CD4-positive, alpha-beta T cell treated with Interleukin-2 at 100 ng/mL for 4 hours (primary cell): ENCODE data around the gene ZNF138.
"Not testable (repeated sequence)": the region's sequence is repeated elsewhere in the genome, so short reads cannot be mapped to it uniquely, and the experiment has no call there.

Experiments used
- DNase-seq: peaks from one replicate; pipeline ENCODE4 v3.0.0-alpha.2; 2020; ENCODE audit warnings: low spot score

The ZNF138 gene

DNA sequence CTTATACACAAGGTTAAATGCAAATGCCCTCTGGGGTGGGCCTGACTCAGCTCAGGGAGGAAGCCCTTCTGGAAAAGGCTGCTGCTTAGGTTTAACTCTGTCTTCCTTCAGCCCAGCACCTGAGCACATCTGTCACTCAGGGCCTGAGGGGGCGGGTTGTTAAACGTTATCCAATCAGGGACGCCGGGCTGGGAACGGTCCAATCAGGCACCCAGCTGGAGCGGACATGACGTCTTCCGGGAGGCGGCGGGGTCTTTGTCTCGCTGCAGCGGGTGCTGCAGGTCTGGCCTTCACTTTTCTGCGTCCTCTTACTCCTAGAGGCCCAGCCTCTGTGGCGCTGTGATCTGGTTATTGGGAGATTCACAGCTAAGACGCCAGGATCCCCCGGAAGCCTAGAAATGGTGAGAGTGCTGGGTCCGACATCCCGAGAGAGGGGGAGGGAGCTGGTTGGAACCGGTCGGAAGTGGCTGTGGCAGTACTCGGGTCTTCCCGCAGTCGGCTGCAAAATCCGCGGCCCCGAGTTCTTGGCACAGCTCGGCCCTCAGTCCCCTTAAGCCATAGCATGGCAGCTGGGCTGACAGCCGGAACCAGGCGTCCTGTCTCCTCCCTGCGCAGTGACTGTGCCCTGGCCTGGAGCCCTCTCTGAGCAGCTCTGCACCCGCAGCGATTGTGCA is at the start of gene ZNF138:
ZNF138 (plus strand) TSS at position 258 of the 674 bp plus-strand sequence; CDS start at position 399, 141 bp downstream.
- DNase-seq: peak; percentile 96

- no peak for DNase-seq
Measured at GRCh38 chr7:64744680-64745079, 49.5 kb upstream of the ZNF138 start.

GRCh38 chr7:64747802-64748201 is 46.4 kb upstream of the ZNF138 start:
- DNase-seq: no peak

DNA sequence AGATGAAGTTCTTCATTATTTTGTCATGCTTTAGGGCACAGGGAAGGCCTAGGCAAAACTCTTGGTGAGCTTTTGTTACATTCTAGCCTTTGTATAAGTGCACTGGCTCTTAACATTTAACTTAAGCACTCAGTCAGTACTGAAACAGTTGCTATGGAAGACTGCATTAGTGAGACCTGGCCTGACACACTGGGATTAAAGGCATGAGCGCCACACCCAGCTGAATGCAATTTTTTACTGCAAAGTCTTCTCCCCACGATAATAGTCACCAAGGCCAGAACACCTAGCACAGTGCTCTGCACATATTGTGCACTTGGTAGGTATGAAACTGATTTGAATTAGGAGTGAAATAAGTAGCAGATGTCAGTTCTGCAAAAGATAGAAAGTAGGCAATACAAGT is 41.2 kb upstream of the ZNF138 start:
- no peak for DNase-seq

- no peak for DNase-seq
Measured at GRCh38 chr7:64755865-64756264, 38.4 kb upstream of the ZNF138 start.

GRCh38 chr7:64758151-64758550 is 36.1 kb upstream of the ZNF138 start:
- DNase-seq: no peak

DNA sequence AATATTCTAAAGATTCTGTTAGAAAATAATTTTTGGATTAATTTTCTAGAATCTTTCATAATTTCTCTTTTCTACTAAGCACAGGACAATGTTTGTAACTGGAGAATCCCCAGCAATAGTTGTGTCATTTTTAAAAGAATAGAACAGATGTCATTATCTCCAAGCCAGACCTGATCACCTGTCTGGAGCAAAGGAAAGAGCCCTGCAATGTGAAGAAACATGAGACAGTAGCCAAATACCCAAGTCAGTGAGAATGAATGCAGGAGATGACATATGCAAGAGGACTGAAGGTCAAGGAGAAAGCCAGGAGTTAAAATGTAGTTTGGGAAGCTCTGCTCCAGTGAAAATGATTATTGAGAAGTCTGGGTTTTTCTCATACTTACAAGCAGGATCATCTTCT is 25.4 kb upstream of the ZNF138 start:
- no peak for DNase-seq

- no peak for DNase-seq
Measured at GRCh38 chr7:64774204-64774842, 19.9 kb upstream of the ZNF138 start.

DNA sequence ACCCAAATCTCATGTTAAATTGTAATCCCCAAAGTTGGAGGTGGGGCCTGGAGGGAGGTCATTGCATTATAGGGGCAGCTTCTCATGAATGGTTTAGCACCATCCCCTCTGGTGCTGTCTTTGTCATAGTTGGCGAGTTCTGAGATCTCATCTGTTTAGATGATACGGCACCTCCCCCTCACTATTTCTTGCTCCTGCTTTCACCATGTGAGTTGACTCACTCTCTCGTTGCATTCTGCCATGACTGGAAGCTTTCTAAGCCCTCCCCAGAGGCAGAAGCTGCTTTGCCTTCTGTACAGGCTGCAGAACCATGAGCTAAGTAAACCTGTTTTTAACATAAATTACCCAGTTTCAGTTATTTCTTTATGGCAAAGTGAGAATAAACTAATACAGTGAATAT is 18.9 kb upstream of the ZNF138 start:
- no peak for DNase-seq

GRCh38 chr7:64784842-64785241 is 9.4 kb upstream of the ZNF138 start:
- DNase-seq: not testable (repeated sequence)

GRCh38 chr7:64787295-64787694 is 6.9 kb upstream of the ZNF138 start:
- DNase-seq: no peak

DNA sequence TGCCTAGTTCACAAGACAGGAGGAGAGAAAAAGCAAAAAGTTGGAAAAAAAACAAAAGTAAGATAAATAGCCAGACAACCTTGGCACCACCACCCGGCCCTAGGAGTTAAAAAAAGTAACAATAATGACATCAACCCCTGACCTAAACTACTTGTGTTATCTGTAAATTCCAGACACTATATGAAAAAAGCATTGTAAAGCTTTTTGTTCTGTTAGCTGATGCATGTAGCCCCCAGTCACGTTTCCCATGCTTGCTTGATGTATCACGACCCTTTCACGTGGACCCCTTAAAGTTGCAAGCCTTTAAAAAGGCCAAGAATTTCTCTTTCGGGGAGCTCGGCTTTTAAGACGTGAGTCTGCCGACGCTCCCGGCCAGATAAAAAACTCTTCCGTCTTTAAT is 5.0 kb upstream of the ZNF138 start:
- not testable (repeated sequence) for DNase-seq

GRCh38 chr7:64793106-64793755 is 997 bp upstream of the ZNF138 start:
- DNase-seq: no peak

DNA sequence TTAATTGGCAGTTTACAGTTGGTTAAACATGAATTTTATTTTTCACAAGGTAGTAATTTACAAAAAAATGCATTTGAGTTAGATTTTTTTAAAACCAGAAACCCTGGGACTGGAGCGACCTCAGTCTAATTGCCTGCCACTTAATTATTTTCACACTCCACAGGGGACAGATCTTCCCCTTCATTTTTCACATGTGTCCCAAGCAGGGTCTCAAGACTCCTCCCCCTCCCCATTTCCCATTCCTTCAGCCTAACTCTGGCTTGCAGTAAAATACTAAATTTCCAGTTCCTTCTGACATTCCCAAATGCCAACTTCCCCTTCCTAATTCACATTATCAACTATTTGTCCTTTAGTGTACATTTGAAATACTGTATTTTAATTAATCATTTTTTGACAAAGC is 948 bp downstream of the ZNF138 start:
- DNase-seq: no peak

DNA sequence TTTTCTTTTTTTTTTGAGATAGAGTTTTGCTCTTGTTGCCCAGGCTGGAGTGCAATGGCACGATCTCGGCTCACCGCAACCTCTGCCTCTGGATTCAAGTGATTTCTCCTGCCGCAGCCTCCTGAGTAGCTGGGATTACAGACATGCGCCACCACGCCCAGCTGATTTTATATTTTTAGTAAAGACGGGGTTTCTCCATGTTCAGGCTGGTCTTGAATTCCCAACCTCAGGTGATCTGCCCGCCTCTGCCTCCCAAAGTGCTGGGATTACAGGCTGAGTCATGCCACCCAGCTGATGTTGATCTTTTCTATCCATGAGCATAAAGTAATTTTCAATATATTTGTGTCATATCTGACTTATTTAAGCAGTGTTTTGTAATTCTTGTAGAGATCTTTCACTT is 4.9 kb downstream of the ZNF138 start:
- DNase-seq: not testable (repeated sequence)

DNA sequence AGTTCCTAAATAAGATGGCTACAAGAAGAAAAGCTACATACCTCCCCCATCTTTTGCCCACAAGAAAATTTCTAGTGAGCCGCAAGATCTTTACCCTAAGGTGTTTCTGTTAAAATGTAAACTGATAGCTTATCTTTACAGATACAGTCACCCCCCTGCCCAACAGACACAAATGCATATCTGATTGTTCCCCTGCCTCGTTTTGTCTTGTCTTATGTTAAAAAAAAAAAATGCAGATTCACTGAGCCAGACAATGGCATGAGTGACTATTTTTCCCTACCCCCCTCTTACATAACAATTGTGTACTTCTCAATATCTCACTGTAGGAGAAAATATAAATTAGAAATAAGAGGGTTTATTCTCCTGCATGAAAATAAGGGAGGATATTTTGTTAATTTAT is 8.5 kb downstream of the ZNF138 start:
- no peak for DNase-seq

GRCh38 chr7:64807731-64808365 is 13.6 kb downstream of the ZNF138 start:
- DNase-seq: no peak

- no peak for DNase-seq
Measured at GRCh38 chr7:64811767-64812166, 17.5 kb downstream of the ZNF138 start.

DNA sequence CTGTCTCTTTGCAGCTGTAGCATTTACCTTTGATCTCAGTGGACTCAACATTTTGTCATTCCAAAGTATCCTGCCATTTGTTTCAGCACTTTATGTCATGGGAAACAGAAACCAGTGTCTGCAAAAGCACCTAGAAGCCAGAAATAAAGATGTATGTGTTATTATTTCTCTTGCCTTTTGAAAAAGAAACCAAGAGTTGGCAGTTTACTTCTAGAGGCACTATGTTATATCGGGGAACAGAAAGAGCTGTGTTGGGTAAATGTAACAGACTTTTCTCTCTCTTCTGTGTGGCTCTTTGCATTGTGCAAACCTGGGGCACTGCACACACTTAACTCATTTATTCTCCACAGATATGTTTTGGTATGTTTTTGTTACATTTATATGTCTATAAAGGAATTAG is 36.7 kb downstream of the ZNF138 start:
- DNase-seq: no peak

GRCh38 chr7:64832136-64832535 is 37.9 kb downstream of the ZNF138 start:
- no peak for DNase-seq

GRCh38 chr7:64834989-64835388 is 40.8 kb downstream of the ZNF138 start:
- no peak for DNase-seq

- DNase-seq: not testable (repeated sequence)
Measured at GRCh38 chr7:64835856-64836255, 41.6 kb downstream of the ZNF138 start.

DNA sequence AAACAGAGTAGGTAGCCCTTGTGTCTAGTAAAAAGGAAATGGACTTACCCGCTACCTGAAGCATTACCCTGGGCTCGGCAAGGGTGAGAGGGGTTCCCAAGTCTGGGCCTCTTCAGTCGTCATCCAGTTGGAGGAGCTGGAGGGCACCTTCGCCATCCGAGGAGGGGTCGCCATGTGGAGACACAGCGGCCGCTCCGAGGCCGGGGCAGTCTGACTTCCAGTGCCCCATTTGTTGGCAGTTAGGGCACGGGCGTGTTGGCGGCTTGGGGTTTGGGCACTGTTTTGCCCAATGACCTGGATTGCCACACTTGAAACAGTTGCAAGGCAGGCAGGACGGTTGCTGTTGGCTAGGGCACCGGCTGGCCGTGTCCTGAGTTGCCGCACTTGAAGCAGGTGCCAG is 43.8 kb downstream of the ZNF138 start:
- DNase-seq: not testable (repeated sequence)
